Astrocyte (in vitro differentiated cells and primary cell): ENCODE results near the gene NCAM2. TPM values are rescaled to one million over a fixed set of nuclear protein-coding genes. Genes with fewer than 3 reads are reported as not detected.

Experiments used
- DNase-seq: peaks from one replicate; pipeline ENCODE4 v3.0.0-alpha.2; 2010; ENCODE audit warnings: low read depth
- FAIRE-seq: peaks from 2 replicates; lab custom pipeline; 2011; peaks lifted over from hg19 to GRCh38; lab: Jason Lieb, UNC
- H2AFZ ChIP-seq: 2 replicates; pipeline ENCODE4 v1.6.0; 2012; ENCODE audit warnings: low read depth, low read length, inconsistent platforms
- H3K27ac ChIP-seq: 2 replicates; pipeline ENCODE4 v1.5.1; 2011; ENCODE audit warnings: low read depth, low read length, inconsistent platforms
- H3K27me3 ChIP-seq: 2 replicates; pipeline ENCODE4 v1.6.0; 2011; ENCODE audit warnings: low read length, inconsistent platforms; ENCODE audit not compliant: insufficient read depth
- H3K36me3 ChIP-seq: 2 replicates; pipeline ENCODE4 v1.5.1; 2011; ENCODE audit warnings: low read length, inconsistent platforms; ENCODE audit not compliant: insufficient read depth
- H3K4me1 ChIP-seq: 2 replicates; pipeline ENCODE4 v1.5.1; 2011; ENCODE audit warnings: low read length, inconsistent platforms; ENCODE audit not compliant: insufficient read depth
- H3K4me2 ChIP-seq: 2 replicates; pipeline ENCODE4 v1.6.0; 2012; ENCODE audit warnings: low read length, inconsistent platforms
- H3K4me3 ChIP-seq: 2 replicates; pipeline ENCODE4 v1.5.1; 2011; ENCODE audit warnings: low read depth, mild to moderate bottlenecking, low read length, inconsistent platforms; ENCODE audit not compliant: insufficient read depth
- H3K79me2 ChIP-seq: 2 replicates; pipeline ENCODE4 v1.6.0; 2012; ENCODE audit warnings: mild to moderate bottlenecking, low read length, inconsistent platforms; ENCODE audit not compliant: insufficient read depth
- H3K9ac ChIP-seq: 2 replicates; pipeline ENCODE4 v1.6.0; 2012; ENCODE audit warnings: mild to moderate bottlenecking, low read length, inconsistent platforms
- H3K9me3 ChIP-seq: 2 replicates; pipeline ENCODE4 v1.5.1; 2012; ENCODE audit warnings: low read depth, mild to moderate bottlenecking, low read length, inconsistent platforms; ENCODE audit not compliant: insufficient read depth
- H4K20me1 ChIP-seq: 2 replicates; pipeline ENCODE4 v1.6.0; 2012; ENCODE audit warnings: low read length, inconsistent platforms; ENCODE audit not compliant: insufficient read depth
- H3K27ac Mint-ChIP-seq: one replicate; pipeline ENCODE4 v1.8.0; 2021; ENCODE audit warnings: mild to moderate bottlenecking, mixed read lengths; ENCODE audit not compliant: unreplicated experiment
- H3K27me3 Mint-ChIP-seq: one replicate; pipeline ENCODE4 v1.8.0; 2021; ENCODE audit warnings: low read depth, mixed read lengths; ENCODE audit not compliant: unreplicated experiment
- H3K36me3 Mint-ChIP-seq: one replicate; pipeline ENCODE4 v1.8.0; 2021; ENCODE audit warnings: low read depth, mixed read lengths; ENCODE audit not compliant: unreplicated experiment
- H3K4me1 Mint-ChIP-seq: one replicate; pipeline ENCODE4 v1.8.0; 2021; ENCODE audit warnings: low read depth, mixed read lengths; ENCODE audit not compliant: unreplicated experiment
- H3K4me3 Mint-ChIP-seq: one replicate; pipeline ENCODE4 v1.8.0; 2021; ENCODE audit warnings: mild to moderate bottlenecking, moderate library complexity, mixed read lengths; ENCODE audit not compliant: unreplicated experiment
- H3K9me3 Mint-ChIP-seq: one replicate; pipeline ENCODE4 v1.8.0; 2021; ENCODE audit warnings: mild to moderate bottlenecking, mixed read lengths; ENCODE audit not compliant: unreplicated experiment
- EZH2 ChIP-seq: IDR thresholded peaks from 2 replicates; pipeline ENCODE4 v1.6.1; 2012; ENCODE audit warnings: mild to moderate bottlenecking, low read length, inconsistent platforms; ENCODE audit not compliant: insufficient read depth
- total RNA-seq: library from RNA; stranded (reverse); gene quantifications from 2 replicates; pipeline ENCODE4 v1.2.1, GENCODE V29; 2021
- TF ChIP-seq, protein P1 (sequence below): IDR thresholded peaks from 2 replicates; pipeline ENCODE4 v1.5.1; 2011; ENCODE audit warnings: low read depth, mild to moderate bottlenecking, inconsistent platforms, low read length, moderate library complexity; ENCODE audit not compliant: insufficient read depth

NCAM2 gene
- total RNA-seq, 1 donor from 2014 or later = 6.8 TPM

DNA sequence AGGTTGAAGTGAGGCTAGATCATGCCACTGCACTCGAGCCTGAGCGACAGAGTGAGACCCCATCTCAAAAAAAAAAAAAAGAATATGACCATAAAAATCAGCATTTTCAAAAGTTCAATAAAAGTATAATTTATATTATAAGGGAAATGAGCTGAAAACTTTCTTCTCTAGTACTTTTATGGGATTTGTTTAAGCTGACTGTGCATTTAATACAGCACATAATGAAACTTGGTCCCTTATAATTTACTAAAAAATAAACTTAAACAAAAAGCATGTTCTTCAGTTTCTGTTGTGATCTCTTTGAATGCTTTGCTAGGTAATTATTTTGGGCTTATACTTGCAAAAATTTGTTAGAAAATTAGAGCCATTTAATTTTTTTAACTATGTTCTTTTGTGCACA, 77.8 kb downstream of the NCAM2 start:
- no peak overlapping the region for H3K4me3 Mint-ChIP-seq
- Histone ChIP-seq H2AFZ (no peak overlapping the region), H3K4me3 (no peak overlapping the region), H3K4me2 (no peak overlapping the region), H3K36me3 (no peaks in the 10 kb centered on the region), H3K27me3 (no peaks in the 10 kb centered on the region), H3K27ac (no peak overlapping the region), H4K20me1 (no peaks in the 10 kb centered on the region), H3K9me3 (no peaks in the 10 kb centered on the region), H3K4me1 (no peaks in the 10 kb centered on the region), H3K79me2 (no peaks in the 10 kb centered on the region), H3K9ac (no peak overlapping the region)
- H3K9me3 Mint-ChIP-seq = peaks cover 1% of the 10 kb centered on the region
- no peak for TF ChIP-seq EZH2
- TF ChIP-seq, protein P1, sequence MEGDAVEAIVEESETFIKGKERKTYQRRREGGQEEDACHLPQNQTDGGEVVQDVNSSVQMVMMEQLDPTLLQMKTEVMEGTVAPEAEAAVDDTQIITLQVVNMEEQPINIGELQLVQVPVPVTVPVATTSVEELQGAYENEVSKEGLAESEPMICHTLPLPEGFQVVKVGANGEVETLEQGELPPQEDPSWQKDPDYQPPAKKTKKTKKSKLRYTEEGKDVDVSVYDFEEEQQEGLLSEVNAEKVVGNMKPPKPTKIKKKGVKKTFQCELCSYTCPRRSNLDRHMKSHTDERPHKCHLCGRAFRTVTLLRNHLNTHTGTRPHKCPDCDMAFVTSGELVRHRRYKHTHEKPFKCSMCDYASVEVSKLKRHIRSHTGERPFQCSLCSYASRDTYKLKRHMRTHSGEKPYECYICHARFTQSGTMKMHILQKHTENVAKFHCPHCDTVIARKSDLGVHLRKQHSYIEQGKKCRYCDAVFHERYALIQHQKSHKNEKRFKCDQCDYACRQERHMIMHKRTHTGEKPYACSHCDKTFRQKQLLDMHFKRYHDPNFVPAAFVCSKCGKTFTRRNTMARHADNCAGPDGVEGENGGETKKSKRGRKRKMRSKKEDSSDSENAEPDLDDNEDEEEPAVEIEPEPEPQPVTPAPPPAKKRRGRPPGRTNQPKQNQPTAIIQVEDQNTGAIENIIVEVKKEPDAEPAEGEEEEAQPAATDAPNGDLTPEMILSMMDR = no peak
- no peaks in the 10 kb centered on the region for H3K36me3 Mint-ChIP-seq
- no peak overlapping the region for H3K27ac Mint-ChIP-seq
- H3K27me3 Mint-ChIP-seq = no peaks in the 10 kb centered on the region
- H3K4me1 Mint-ChIP-seq = no peaks in the 10 kb centered on the region
- FAIRE-seq (no peak), DNase-seq (no peak)

DNA sequence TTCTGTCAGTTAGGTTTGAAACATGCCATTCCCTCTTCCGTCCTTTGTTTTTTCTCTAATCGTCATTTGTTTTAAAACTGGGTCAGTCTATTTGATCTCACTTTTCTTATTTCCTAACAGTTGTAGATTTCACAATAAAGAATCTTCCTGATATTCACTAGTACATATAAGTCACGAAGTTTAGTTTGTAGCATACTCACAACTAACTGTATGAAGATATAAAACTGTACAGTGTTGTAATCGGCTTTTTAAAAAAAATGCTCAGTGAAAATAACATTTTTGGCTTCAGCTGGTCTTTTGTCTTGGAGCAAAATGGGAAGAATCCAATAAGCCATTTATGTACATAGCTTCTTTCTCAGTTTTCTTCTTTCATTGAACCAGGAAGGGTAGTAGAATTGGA, 78.3 kb downstream of the NCAM2 start:
- no peak overlapping the region for H3K4me3 ChIP-seq
- no peak overlapping the region for H3K4me3 Mint-ChIP-seq
- no peaks in the 10 kb centered on the region for H3K36me3 ChIP-seq
- no peaks in the 10 kb centered on the region for H3K4me1 ChIP-seq
- no peak overlapping the region for H2AFZ ChIP-seq
- DNase-seq (no peak), FAIRE-seq (no peak)
- no peaks in the 10 kb centered on the region for H4K20me1 ChIP-seq
- H3K9me3 ChIP-seq = no peaks in the 10 kb centered on the region
- no peaks in the 10 kb centered on the region for H3K36me3 Mint-ChIP-seq
- H3K79me2 ChIP-seq = no peaks in the 10 kb centered on the region
- no peaks in the 10 kb centered on the region for H3K27me3 Mint-ChIP-seq
- H3K27me3 ChIP-seq = no peaks in the 10 kb centered on the region
- no peak overlapping the region for H3K9ac ChIP-seq
- H3K4me2 ChIP-seq = no peak overlapping the region
- no peak overlapping the region for H3K27ac ChIP-seq
- H3K9me3 Mint-ChIP-seq = peaks cover 1% of the 10 kb centered on the region
- no peaks in the 10 kb centered on the region for H3K4me1 Mint-ChIP-seq
- TF ChIP-seq, protein P1 = no peak
- H3K27ac Mint-ChIP-seq = no peak overlapping the region

DNA sequence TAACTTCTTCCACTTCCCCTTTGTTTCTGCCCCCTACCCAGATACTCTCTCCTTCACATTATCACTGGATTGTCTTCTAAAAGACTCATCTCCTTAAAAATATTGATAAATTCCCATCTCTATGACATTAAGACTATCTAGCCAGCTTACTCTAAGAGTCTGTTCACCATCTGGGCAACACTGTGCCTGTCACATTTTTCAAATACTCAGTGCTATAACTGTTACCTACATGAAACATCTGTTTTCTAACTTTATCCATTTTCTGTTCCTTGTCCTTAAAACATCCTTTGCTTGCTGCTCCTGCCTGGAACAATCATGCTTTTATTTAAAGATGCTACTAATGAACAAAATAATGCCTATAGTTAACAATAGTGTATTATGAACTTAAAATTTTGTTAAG, 81.4 kb downstream of the NCAM2 start:
- no peak overlapping the region for H3K27ac Mint-ChIP-seq
- H3K4me1 Mint-ChIP-seq = no peaks in the 10 kb centered on the region

More for the DNA sequence above, 81.4 kb downstream of the NCAM2 start:
- Histone ChIP-seq H3K4me1 (no peaks in the 10 kb centered on the region), H3K9me3 (no peaks in the 10 kb centered on the region), H3K9ac (no peak overlapping the region), H3K27ac (no peak overlapping the region), H4K20me1 (no peaks in the 10 kb centered on the region), H3K36me3 (no peaks in the 10 kb centered on the region), H3K4me3 (no peak overlapping the region), H3K4me2 (no peak overlapping the region), H3K79me2 (no peaks in the 10 kb centered on the region), H2AFZ (no peak overlapping the region), H3K27me3 (no peaks in the 10 kb centered on the region)
- Mint-ChIP-seq H3K27me3 (no peaks in the 10 kb centered on the region), H3K36me3 (no peaks in the 10 kb centered on the region), H3K4me3 (no peak overlapping the region), H3K9me3 (peaks cover 1% of the 10 kb centered on the region)
- TF ChIP-seq, protein P1 = no peak
- TF ChIP-seq EZH2 = no peak
- DNase-seq = no peak
- no peak for FAIRE-seq
